Lower lobe of right lung (tissue), 2 donors: ENCODE results near the gene CHKA. TPM values are rescaled to one million over a fixed set of nuclear protein-coding genes. Genes with fewer than 3 reads are reported as not detected.

Experiments used
- ATAC-seq, 2 donors: fragments of 200-7000 bp; cut with Tn5 transposase; one replicate each; pipeline ENCODE4 v1.9.1; 2020 to 2022; ENCODE audit warnings: mild to moderate bottlenecking in 2 of 2, moderate library complexity in 2 of 2
- DNase-seq: peaks from one replicate; pipeline ENCODE4 v3.0.0-alpha.2; 2020
- H3K27ac ChIP-seq: fragments of 200-600 bp; one replicate; pipeline ENCODE4 v1.8.0; 2022
- H3K27me3 ChIP-seq: fragments of 200-600 bp; one replicate; pipeline ENCODE4 v1.8.0; 2022; ENCODE audit warnings: low read depth
- H3K36me3 ChIP-seq: fragments of 200-600 bp; one replicate; pipeline ENCODE4 v1.8.0; 2022; ENCODE audit warnings: mild to moderate bottlenecking
- H3K4me1 ChIP-seq: fragments of 200-600 bp; one replicate; pipeline ENCODE4 v1.8.0; 2022
- H3K4me3 ChIP-seq: fragments of 200-600 bp; one replicate; pipeline ENCODE4 v1.8.0; 2022; ENCODE audit warnings: mild to moderate bottlenecking
- H3K9me3 ChIP-seq: fragments of 200-600 bp; one replicate; pipeline ENCODE4 v1.8.0; 2022
- CTCF ChIP-seq: fragments of 200-600 bp; IDR thresholded peaks from one replicate; pipeline ENCODE4 v1.8.0; 2022; ENCODE audit warnings: antibody characterized with exemption, mild to moderate bottlenecking
- intact Hi-C: fragments of 100-400 bp; cut with DNase I; formaldehyde crosslinking; loops from one replicate; pipeline ENCODE4 v1.11.0; 2022
- long read RNA-seq: library from polyadenylated mRNA; unstranded; transcript quantifications from one replicate; pipeline ENCODE4 v2.0.0, GENCODE V29; 2021
- total RNA-seq: library from RNA; stranded (reverse); fragmentation: NEBNext Ultra II Directional; extraction: Animal tissue kit (Norgen Biotek cat#: 25700); gene quantifications from one replicate; pipeline ENCODE4 v1.2.1, GENCODE V29; 2021
- donor health status: DM: no; HTN: yes; CAD: no; lungs with severe emphysema.

Gene CHKA
- 43.0 TPM for total RNA-seq
- long read RNA-seq, transcript CHKA-201 (12 exons, 2,530 nt), result major isoform, 25 of 65 reads
- long read RNA-seq, partial matches to known transcripts, result 14 of 65 reads
- long read RNA-seq, other reads (novel, unspliced or antisense), result 22 of 65 reads

DNA sequence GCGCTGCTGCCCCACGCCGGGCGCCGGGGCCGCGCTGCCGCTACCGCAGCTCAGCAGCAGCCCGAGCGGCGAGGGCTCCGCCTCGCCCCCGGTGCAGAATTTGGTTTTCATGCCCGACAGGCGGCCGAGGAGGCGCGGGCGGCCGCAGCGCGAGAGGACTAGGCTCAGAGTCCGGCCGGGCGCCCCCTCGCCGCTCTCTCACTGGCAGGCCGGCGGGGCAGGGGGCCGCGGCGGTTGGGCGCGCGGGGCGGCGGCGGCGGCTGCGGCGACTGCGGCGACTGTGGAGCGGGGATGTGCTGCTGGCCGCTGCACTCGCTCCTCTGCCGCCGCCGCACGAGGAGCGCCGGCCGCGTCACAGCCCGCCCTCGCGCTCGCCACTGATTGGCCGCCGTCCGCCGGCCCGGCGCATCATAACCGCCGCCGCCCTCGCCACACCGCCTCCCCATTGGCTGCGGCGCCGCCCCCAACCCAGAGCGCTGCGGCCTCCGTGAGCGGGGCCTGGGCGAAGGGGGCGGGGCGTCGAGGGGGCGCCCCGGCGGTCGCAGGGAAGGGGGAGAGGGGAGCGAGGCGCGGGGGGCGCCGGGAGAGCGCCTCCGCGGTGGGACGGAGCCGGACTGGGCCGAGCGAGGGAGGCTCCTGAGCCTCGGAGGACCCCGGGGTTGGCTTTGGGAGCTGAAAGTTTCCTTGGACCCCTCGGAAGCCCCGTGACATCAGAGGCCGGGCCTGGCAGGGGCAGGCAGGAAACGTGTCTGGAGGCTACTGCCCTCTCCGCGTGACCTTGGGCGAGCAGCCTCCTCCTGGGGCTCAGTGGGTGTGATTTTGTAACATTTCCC lies at the start of gene CHKA:
TSS of gene CHKA (minus strand) at position 322 of the 833 bp plus-strand sequence. CDS start at position 111, 211 bp downstream.
- H3K27ac ChIP-seq, result peak within 1 kb of the TSS; percentile 99
- no peaks in the 10 kb centered on the region for H3K27me3 ChIP-seq
- H3K4me3 ChIP-seq, result peak within 1 kb of the TSS; percentile 72
- peak; percentile 96 for DNase-seq
- intact Hi-C loops, result no loop called here
- ATAC-seq, result peak; percentile 96 to 97
- H3K4me1 ChIP-seq, result peaks cover 39% of the 10 kb centered on the region
- no peaks in the 10 kb centered on the region for H3K36me3 ChIP-seq
- TF ChIP-seq CTCF, result no peak
- H3K9me3 ChIP-seq, result no peaks in the 10 kb centered on the region

DNA sequence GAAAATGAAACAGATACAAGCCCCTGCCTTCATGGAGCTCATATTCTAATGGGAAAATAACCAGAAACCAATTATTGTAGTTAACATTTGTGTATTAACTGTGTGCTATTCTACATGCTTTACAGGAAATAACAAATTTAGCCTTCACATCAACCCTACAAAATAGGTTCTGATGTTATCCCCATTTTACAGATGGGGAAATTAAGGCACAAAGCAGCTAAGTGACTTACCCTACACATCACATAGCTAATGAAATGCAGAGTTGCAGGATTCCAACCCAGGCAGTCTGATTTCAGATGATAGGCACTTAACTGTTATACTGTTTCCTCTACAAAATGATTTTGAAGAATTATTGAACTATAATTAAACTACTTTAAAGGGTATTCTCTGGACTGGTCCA lies 48.3 kb upstream of the CHKA start:
- no peaks in the 10 kb centered on the region for H3K9me3 ChIP-seq
- H3K4me3 ChIP-seq, result no peak overlapping the region
- intact Hi-C loops, result no loop called here
- no peak overlapping the region for H3K27ac ChIP-seq
- ATAC-seq, result no peak
- no peaks in the 10 kb centered on the region for H3K27me3 ChIP-seq
- no peaks in the 10 kb centered on the region for H3K4me1 ChIP-seq
- TF ChIP-seq CTCF, result no peak
- peaks cover 100% of the 10 kb centered on the region for H3K36me3 ChIP-seq
- DNase-seq, result no peak

DNA sequence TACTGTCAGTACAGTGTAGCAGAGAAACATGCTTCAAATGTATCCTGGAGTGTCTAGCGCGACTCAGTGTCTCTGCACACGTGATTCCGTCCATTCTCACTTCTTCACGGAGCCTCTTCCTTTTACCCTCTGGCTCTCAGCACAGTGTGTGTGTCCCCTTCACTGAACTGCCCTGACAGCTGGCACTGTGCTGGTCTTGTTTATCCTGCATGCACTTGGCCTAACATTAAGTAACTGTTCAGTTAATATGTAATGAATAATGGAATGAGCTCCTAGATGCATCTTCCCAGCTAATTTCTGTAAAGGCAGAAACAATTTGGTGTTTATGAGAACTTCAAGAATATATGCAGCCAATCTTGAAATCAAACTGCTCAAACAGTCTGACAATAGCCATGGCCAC lies 47.5 kb upstream of the CHKA start:
- no peaks in the 10 kb centered on the region for H3K4me1 ChIP-seq
- ATAC-seq (no peak), DNase-seq (no peak)
- H3K36me3 ChIP-seq, result peaks cover 100% of the 10 kb centered on the region
- H3K4me3 ChIP-seq, result no peak overlapping the region
- no peak overlapping the region for H3K27ac ChIP-seq
- no peaks in the 10 kb centered on the region for H3K9me3 ChIP-seq
- no peaks in the 10 kb centered on the region for H3K27me3 ChIP-seq
- TF ChIP-seq CTCF, result no peak
- intact Hi-C loops, result no loop called here

DNA sequence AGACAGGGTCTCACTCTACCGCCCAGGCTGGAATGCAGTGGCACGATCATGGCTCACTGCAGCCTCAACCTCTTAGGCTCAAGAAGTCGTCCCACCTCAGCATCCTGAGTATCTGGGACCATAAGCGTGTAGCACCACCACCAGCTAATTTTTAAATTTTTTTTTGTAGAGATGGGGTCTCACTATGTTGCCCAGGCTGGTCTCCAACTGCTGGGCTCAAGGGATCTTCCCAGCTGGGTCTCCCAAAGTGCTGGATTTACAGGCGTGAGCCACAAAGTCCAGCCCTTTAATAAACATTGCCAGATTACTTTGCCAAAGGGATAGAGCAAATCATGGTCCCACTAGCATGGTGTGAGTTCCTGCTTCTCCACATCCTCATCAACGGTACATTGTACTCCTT lies 46.3 kb upstream of the CHKA start:
- H3K27me3 ChIP-seq, result no peaks in the 10 kb centered on the region
- no peak for DNase-seq
- no peak overlapping the region for H3K27ac ChIP-seq
- H3K4me3 ChIP-seq, result no peak overlapping the region
- intact Hi-C loops, result no loop called here
- peaks cover 97% of the 10 kb centered on the region for H3K36me3 ChIP-seq
- H3K9me3 ChIP-seq, result no peaks in the 10 kb centered on the region
- H3K4me1 ChIP-seq, result no peaks in the 10 kb centered on the region
- no peak for ATAC-seq
- TF ChIP-seq CTCF, result no peak

DNA sequence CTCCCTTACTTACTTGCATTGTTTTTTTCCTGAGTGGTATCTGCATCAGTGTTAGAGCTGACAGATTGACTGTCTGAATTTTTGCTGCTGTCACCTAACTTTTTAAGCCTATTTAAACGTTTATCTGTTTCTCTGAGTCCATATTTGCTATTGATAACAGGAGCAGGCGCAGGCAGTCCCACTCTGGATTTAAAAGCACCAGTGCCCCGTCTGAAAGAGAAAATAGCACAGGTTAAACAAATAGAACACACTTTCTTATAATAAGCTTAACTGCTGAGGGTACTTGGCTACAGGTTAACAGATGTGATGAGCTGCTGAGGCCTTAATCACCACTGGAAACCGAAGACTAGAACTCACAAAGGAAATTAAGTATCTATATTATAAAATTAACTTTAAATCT lies 45.8 kb upstream of the CHKA start:
- ATAC-seq (no peak), DNase-seq (no peak)
- TF ChIP-seq CTCF, result no peak
- Histone ChIP-seq H3K27me3 (no peaks in the 10 kb centered on the region), H3K27ac (no peak overlapping the region), H3K9me3 (no peaks in the 10 kb centered on the region), H3K4me3 (no peak overlapping the region), H3K36me3 (peaks cover 92% of the 10 kb centered on the region), H3K4me1 (no peaks in the 10 kb centered on the region)
- intact Hi-C loops, result no loop called here
